Osteocyte (in vitro differentiated cells): ENCODE data around the gene CDK5RAP2. TPM values are rescaled to one million over a fixed set of nuclear protein-coding genes. Genes with fewer than 3 reads are reported as not detected.

ENCODE experiments used
- DNase-seq: peaks from one replicate; pipeline ENCODE4 v3.0.0; 2021; ENCODE audit warnings: mixed read lengths; ENCODE audit not compliant: unreplicated experiment; ENCODE audit errors: extremely low spot score
- H3K27ac Mint-ChIP-seq: one replicate; pipeline ENCODE4 v1.8.0; 2021; ENCODE audit warnings: mild to moderate bottlenecking, mixed read lengths; ENCODE audit not compliant: unreplicated experiment
- H3K27me3 Mint-ChIP-seq: one replicate; pipeline ENCODE4 v1.8.0; 2021; ENCODE audit warnings: mixed read lengths; ENCODE audit not compliant: unreplicated experiment
- H3K36me3 Mint-ChIP-seq: one replicate; pipeline ENCODE4 v1.8.0; 2021; ENCODE audit warnings: mixed read lengths; ENCODE audit not compliant: unreplicated experiment
- H3K4me1 Mint-ChIP-seq: one replicate; pipeline ENCODE4 v1.8.0; 2021; ENCODE audit warnings: mixed read lengths; ENCODE audit not compliant: unreplicated experiment
- H3K4me3 Mint-ChIP-seq: one replicate; pipeline ENCODE4 v1.8.0; 2021; ENCODE audit warnings: mild to moderate bottlenecking, moderate library complexity, mixed read lengths; ENCODE audit not compliant: unreplicated experiment
- H3K9me3 Mint-ChIP-seq: one replicate; pipeline ENCODE4 v1.8.0; 2021; ENCODE audit warnings: mixed read lengths; ENCODE audit not compliant: unreplicated experiment
- CTCF ChIP-seq: fragments of 200-600 bp; sonication (generic); IDR thresholded peaks from 2 replicates; pipeline ENCODE4 v1.5.0; 2021; ENCODE audit warnings: antibody characterized with exemption, mild to moderate bottlenecking, moderate library complexity
- total RNA-seq: library from RNA; stranded (reverse); gene quantifications from 2 replicates; pipeline ENCODE4 v1.2.1, GENCODE V29; 2021

The CDK5RAP2 gene
- total RNA-seq, 1 donor from 2014 or later, result 48.7 TPM

- H3K4me1 Mint-ChIP-seq, result peaks cover 46% of the 10 kb centered on the region
- no peak overlapping the region for H3K4me3 Mint-ChIP-seq
- peaks cover 6% of the 10 kb centered on the region for H3K36me3 Mint-ChIP-seq
- H3K27me3 Mint-ChIP-seq, result no peaks in the 10 kb centered on the region
- TF ChIP-seq CTCF, result no peak
- H3K27ac Mint-ChIP-seq, result peak overlapping the region; percentile 91
- DNase-seq, result no peak
- H3K9me3 Mint-ChIP-seq, result no peaks in the 10 kb centered on the region
Measured at GRCh38 chr9:120384925-120385272, 195.1 kb downstream of the CDK5RAP2 start.

- no peaks in the 10 kb centered on the region for H3K27me3 Mint-ChIP-seq
- H3K36me3 Mint-ChIP-seq, result peaks cover 6% of the 10 kb centered on the region
- peak; percentile 92 for DNase-seq
- H3K27ac Mint-ChIP-seq, result peak overlapping the region; percentile 91
- H3K4me1 Mint-ChIP-seq, result peaks cover 46% of the 10 kb centered on the region
- no peak overlapping the region for H3K4me3 Mint-ChIP-seq
- no peak for TF ChIP-seq CTCF
- no peaks in the 10 kb centered on the region for H3K9me3 Mint-ChIP-seq
Measured at GRCh38 chr9:120383999-120384924, 195.7 kb downstream of the CDK5RAP2 start.

GRCh38 chr9:120383611-120383998, 196.4 kb downstream of the CDK5RAP2 start:
- peak overlapping the region; percentile 91 for H3K27ac Mint-ChIP-seq
- H3K4me3 Mint-ChIP-seq, result no peak overlapping the region
- peaks cover 46% of the 10 kb centered on the region for H3K4me1 Mint-ChIP-seq

GRCh38 chr9:120382453-120382852, 197.5 kb downstream of the CDK5RAP2 start:
- Mint-ChIP-seq H3K36me3 (peaks cover 3% of the 10 kb centered on the region), H3K27me3 (no peaks in the 10 kb centered on the region), H3K27ac (peak overlapping the region; percentile 54), H3K4me1 (peaks cover 44% of the 10 kb centered on the region), H3K4me3 (no peak overlapping the region), H3K9me3 (peaks cover 5% of the 10 kb centered on the region)
- TF ChIP-seq CTCF, result no peak
- no peak for DNase-seq

More at GRCh38 chr9:120383611-120383998, 196.4 kb downstream of the CDK5RAP2 start:
- Mint-ChIP-seq H3K9me3 (peaks cover 5% of the 10 kb centered on the region), H3K27me3 (no peaks in the 10 kb centered on the region), H3K36me3 (peaks cover 3% of the 10 kb centered on the region)
- DNase-seq, result no peak
- no peak for TF ChIP-seq CTCF

- Mint-ChIP-seq H3K4me3 (no peak overlapping the region), H3K27ac (peak overlapping the region; percentile 16), H3K4me1 (peaks cover 37% of the 10 kb centered on the region), H3K36me3 (peaks cover 3% of the 10 kb centered on the region), H3K9me3 (peaks cover 5% of the 10 kb centered on the region), H3K27me3 (no peaks in the 10 kb centered on the region)
- DNase-seq, result no peak
- TF ChIP-seq CTCF, result no peak
Measured at GRCh38 chr9:120381839-120382238, 198.1 kb downstream of the CDK5RAP2 start.
